ENCODE results near the gene ABI3BP.

The ABI3BP gene

DNA sequence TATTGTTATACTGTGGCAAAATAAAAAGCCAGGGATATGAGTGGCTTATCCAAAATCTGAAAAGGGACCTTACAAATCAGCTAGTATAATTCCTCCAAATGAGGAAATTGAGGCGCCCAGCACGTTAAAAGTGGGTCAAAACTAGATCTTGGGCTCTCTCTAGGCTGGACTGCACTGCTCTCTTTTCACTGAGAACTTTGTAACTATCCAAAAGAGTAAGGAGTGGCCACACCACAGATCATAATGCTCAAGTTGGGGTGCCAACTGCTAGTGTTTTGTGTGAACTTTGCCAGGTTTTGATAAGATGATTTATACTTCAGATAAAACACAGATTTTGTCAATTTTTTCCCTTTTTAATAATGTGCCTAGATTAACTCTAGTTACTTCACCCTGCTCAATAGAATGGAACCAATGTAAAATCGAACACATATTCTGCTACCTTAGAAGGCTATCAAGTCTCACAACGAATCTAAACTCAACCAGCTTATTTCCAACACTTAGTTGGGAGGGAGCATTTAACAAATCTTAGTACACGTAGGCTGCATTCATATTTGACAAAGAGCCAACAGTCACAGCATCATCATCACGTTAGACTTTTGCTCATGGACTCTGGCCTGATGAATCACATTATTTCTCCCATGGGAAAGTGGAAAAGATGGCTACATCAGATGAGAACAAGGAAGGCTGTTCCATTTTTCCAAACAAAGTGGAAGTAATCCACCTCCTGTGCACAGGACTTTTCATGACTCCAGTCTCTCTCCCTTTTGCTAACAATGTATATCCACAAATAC is 64.4 kb downstream of the ABI3BP start:
- TF ChIP-seq CEBPB (IDR thresholded peaks at IDR 0.05) = no peak
- TF ChIP-seq, protein P1, sequence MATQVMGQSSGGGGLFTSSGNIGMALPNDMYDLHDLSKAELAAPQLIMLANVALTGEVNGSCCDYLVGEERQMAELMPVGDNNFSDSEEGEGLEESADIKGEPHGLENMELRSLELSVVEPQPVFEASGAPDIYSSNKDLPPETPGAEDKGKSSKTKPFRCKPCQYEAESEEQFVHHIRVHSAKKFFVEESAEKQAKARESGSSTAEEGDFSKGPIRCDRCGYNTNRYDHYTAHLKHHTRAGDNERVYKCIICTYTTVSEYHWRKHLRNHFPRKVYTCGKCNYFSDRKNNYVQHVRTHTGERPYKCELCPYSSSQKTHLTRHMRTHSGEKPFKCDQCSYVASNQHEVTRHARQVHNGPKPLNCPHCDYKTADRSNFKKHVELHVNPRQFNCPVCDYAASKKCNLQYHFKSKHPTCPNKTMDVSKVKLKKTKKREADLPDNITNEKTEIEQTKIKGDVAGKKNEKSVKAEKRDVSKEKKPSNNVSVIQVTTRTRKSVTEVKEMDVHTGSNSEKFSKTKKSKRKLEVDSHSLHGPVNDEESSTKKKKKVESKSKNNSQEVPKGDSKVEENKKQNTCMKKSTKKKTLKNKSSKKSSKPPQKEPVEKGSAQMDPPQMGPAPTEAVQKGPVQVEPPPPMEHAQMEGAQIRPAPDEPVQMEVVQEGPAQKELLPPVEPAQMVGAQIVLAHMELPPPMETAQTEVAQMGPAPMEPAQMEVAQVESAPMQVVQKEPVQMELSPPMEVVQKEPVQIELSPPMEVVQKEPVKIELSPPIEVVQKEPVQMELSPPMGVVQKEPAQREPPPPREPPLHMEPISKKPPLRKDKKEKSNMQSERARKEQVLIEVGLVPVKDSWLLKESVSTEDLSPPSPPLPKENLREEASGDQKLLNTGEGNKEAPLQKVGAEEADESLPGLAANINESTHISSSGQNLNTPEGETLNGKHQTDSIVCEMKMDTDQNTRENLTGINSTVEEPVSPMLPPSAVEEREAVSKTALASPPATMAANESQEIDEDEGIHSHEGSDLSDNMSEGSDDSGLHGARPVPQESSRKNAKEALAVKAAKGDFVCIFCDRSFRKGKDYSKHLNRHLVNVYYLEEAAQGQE (IDR thresholded peaks at IDR 0.05; ENCODE audit: low read depth) = no peak

- TF ChIP-seq RAD21 (IDR thresholded peaks at IDR 0.05; ENCODE audit: low read depth) (no peak), YY1 (IDR thresholded peaks at IDR 0.05; ENCODE audit: low read depth) (no peak), MAX (IDR thresholded peaks at IDR 0.05) (no peak), NFIC (IDR thresholded peaks at IDR 0.05) (no peak), TEAD4 (IDR thresholded peaks at IDR 0.05) (no peak), TCF12 (IDR thresholded peaks at IDR 0.05; ENCODE audit: low read depth) (no peak)
These were observed 65.4 kb downstream of the ABI3BP start for GRCh38 chr3:100927775-100928174.

DNA sequence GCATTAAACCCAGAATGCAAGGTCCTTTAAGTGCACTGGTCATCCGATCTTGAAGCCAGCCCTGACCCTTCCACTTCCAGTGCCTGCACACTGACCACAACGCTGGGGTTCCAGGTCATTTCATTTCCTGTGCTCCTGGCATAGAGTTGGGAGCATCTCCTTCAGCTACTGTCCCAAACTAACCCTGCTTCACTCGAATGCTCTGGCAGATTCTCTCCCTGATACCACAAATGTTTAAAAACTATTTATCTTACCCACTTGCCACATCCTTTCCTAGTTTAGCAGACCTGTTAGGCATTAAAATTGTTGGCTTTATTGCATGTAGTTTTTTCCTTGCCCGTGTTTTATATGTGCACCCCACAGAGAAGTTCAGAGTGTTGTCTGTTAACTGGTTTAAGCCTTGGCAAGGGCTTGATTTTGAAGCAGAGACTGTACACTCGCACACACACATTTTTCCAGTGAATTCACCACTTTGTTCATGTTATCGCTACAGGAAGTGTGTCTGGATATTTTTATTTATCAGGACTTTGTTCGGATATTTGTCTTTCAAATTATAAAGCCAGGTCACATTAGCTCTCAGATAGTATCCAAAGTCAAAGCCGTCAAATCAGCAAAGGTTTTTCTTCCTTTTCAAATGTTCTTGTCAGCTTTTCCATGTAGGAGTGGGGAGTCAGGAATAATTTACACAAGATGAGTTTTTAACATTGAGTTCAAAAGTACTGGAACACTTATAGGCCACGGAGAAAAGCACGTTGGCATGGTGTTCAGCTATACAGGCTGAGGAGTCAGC is 77.3 kb downstream of the ABI3BP start:
- TF ChIP-seq EGR1 (IDR thresholded peaks at IDR 0.05) (no peak), EP300 (IDR thresholded peaks at IDR 0.05; ENCODE audit: borderline replicate concordance) (no peak), RAD21 (IDR thresholded peaks at IDR 0.05; ENCODE audit: low read depth) (no peak), CREB1 (IDR thresholded peaks at IDR 0.05; ENCODE audit: low read depth) (no peak)

DNA sequence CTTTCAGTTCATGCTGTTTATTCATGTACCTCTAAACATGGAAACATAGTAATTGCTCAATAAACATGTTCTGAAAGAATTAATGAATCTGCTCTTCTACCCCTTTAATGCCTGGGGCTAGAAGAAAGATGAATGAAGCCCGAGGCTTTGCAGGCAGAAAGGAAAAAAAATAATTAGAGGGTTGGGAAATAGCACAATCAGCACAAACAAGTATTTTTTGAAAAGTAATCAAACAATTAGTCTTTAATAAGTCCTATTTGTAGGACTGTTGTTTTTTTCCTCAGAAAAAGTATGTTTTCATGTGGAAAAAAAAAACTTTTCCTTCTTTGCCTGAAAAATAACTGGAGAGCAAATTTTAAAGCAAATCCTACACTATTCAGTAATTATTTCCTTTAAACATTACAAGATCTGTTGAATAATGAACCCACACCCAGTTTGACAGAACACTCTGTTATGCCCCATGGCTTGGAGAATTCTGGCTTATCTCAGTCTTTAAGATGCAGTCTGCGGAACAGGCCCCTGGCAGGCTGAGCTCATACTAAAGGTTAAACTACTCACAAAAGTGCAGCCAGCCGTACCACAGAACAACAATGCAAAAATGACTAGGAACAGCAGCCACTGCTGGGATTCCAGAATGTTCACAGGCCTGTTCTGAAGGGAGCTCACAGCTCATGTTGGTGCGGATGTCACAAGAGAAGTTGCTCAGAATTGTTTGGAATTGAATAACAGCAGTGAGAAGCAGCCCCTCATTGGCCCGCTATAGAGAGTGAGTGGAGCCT is 79.2 kb downstream of the ABI3BP start:
- TF ChIP-seq TCF12 (IDR thresholded peaks at IDR 0.05; ENCODE audit: low read depth) (no peak), TAF1 (IDR thresholded peaks at IDR 0.05; ENCODE audit: low read depth) (no peak), EGR1 (IDR thresholded peaks at IDR 0.05) (no peak), USF1 (IDR thresholded peaks at IDR 0.05) (no peak), FOXM1 (IDR thresholded peaks at IDR 0.05; ENCODE audit: borderline replicate concordance, low read depth) (no peak), CREB1 (IDR thresholded peaks at IDR 0.05; ENCODE audit: low read depth) (no peak), ZBTB7A (IDR thresholded peaks at IDR 0.05; ENCODE audit: low read depth) (no peak), CEBPB (IDR thresholded peaks at IDR 0.05) (no peak)

DNA sequence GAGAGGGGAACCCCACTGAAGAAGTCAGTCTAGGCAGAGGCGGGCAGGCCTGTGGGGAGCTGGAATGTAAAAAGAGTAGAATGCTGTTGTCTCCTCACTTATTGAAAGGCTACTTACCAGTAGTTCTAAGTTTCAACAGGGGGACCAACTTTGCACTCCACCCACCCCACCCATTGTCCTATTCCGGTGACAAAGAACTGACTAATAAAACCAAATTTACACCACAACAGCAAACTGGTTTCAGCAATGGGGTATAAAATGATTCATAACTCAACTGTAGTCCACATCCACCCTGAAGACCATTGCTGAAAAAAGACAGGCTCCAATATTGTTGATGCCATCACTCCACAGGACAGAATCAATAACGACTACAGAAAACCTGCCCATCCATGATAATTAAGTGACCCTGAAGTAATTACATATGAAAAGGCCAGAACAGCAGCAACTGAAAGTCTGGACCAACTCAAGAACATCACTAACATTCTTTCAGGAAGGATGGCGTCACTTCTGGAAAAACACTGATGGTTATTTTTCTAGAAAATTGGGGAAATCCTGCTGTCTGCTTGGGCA is 80.2 kb downstream of the ABI3BP start:
- TF ChIP-seq MAX (IDR thresholded peaks at IDR 0.05) = no peak
- TF ChIP-seq NFIC (IDR thresholded peaks at IDR 0.05) = no peak
- no peak for TF ChIP-seq ZBTB7A (IDR thresholded peaks at IDR 0.05; ENCODE audit: low read depth)

DNA sequence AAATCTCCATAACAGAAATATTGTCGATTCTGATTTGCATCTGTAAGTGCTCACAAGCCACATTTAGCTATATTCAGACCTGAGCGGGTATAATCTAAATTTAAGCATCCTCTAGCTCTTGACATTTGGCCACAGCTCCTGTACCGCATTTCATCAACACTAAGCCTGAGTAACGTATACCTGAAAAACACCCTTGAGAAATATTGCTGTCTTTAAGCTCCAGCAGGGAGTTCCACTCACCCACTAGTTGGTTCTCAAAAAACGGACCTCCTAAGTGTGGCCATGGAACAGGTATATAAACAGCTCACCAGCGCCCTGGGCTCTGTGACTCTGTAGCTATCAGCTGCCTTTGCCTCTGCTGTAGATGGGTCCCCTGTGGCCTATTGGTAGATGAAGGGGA is 80.7 kb downstream of the ABI3BP start:
- TF ChIP-seq ZBTB7A (IDR thresholded peaks at IDR 0.05; ENCODE audit: low read depth) (no peak), EP300 (IDR thresholded peaks at IDR 0.05; ENCODE audit: borderline replicate concordance) (no peak), YY1 (IDR thresholded peaks at IDR 0.05; ENCODE audit: low read depth) (no peak), FOXM1 (IDR thresholded peaks at IDR 0.05; ENCODE audit: borderline replicate concordance, low read depth) (no peak), TEAD4 (IDR thresholded peaks at IDR 0.05) (no peak), MAX (IDR thresholded peaks at IDR 0.05) (no peak), TCF12 (IDR thresholded peaks at IDR 0.05; ENCODE audit: low read depth) (no peak), USF1 (IDR thresholded peaks at IDR 0.05) (no peak)

- TF ChIP-seq FOXM1 (IDR thresholded peaks at IDR 0.05; ENCODE audit: borderline replicate concordance, low read depth) = no peak
- no peak for TF ChIP-seq RAD21 (IDR thresholded peaks at IDR 0.05; ENCODE audit: low read depth)
- no peak for TF ChIP-seq TCF12 (IDR thresholded peaks at IDR 0.05; ENCODE audit: low read depth)
- no peak for TF ChIP-seq MAX (IDR thresholded peaks at IDR 0.05)
- TF ChIP-seq CEBPB (IDR thresholded peaks at IDR 0.05) = no peak
- no peak for TF ChIP-seq EP300 (IDR thresholded peaks at IDR 0.05; ENCODE audit: borderline replicate concordance)
- TF ChIP-seq TEAD4 (IDR thresholded peaks at IDR 0.05) = no peak
- TF ChIP-seq EGR1 (IDR thresholded peaks at IDR 0.05) = no peak
- TF ChIP-seq CREB1 (IDR thresholded peaks at IDR 0.05; ENCODE audit: low read depth) = no peak
- TF ChIP-seq USF1 (IDR thresholded peaks at IDR 0.05) = no peak
- no peak for TF ChIP-seq TAF1 (IDR thresholded peaks at IDR 0.05; ENCODE audit: low read depth)
- TF ChIP-seq, protein P1 (IDR thresholded peaks at IDR 0.05; ENCODE audit: low read depth) = no peak
- no peak for TF ChIP-seq YY1 (IDR thresholded peaks at IDR 0.05; ENCODE audit: low read depth)
- TF ChIP-seq NFIC (IDR thresholded peaks at IDR 0.05) = no peak
- TF ChIP-seq ZBTB7A (IDR thresholded peaks at IDR 0.05; ENCODE audit: low read depth) = no peak
These were observed 81.3 kb downstream of the ABI3BP start for GRCh38 chr3:100911956-100912355.

Data from Ishikawa (cell line).